HG03378 (cell line): Measurements from ENCODE around the gene CCDC174.

Experiments
- ATAC-seq: cut with Tn5 transposase; IDR thresholded peaks from one replicate; pipeline ENCODE4 v1.9.1; 2021; ENCODE audit warnings: mild to moderate bottlenecking, moderate library complexity; ENCODE audit not compliant: unreplicated experiment

Gene CCDC174

DNA sequence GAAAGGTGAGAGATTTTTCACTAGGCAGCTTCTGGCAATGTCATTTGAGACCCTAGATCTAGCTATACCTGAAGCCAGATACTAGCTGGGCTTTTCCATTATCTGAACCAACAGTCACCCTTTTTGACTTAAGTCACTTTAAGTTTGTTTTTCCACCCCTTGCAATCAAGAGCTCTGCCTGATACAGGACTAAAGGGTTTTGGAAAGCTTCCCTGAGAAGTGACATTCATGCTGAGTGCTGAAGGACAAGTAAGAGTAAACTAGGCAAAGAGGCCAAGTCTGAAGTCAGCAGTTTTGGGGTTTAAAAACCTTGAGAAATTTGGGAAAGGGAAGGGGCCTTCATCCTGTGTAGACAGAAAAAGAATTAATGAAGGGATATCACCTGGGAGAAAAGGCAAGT, 27.1 kb upstream of the CCDC174 start:
- no peak for ATAC-seq

DNA sequence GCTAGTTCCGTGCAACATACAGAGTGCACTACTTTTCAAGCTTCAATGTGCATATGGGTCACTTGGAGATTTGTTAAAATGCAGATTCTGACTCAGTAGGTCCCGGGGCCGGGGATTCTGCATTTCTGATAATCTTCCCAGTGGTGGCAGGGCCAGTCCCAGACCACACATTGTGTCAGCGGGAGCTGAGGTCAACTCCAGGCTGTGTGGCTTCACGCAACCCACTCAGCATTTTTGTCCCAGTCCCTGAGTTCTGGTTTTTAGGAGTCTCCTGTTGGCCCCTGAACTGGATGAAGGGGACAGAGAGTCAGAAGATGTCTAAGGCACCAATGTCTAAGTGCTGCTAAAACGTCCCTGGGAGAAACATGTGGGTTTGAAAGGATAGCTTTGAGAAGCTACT, 26.1 kb upstream of the CCDC174 start:
- no peak for ATAC-seq

DNA sequence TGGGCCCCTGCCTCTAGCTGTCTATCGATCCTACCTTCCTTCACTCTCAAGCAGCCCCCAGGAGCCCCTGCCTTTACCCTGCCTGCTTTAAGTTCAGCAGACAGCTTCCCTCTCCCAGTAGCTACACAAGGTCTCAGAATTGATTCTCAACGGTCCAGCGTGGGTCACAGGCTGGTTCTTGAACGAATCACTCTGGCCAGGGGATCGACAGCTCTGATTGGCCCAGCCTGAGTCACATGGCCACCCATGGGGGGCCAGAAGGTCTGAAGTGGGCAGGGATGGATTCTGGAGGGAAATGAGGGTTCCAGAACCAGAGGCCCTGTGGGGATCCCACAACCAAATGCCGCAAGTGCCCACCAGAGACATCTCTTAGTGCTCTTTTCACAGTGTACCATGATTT, 23.7 kb upstream of the CCDC174 start:
- no peak for ATAC-seq

DNA sequence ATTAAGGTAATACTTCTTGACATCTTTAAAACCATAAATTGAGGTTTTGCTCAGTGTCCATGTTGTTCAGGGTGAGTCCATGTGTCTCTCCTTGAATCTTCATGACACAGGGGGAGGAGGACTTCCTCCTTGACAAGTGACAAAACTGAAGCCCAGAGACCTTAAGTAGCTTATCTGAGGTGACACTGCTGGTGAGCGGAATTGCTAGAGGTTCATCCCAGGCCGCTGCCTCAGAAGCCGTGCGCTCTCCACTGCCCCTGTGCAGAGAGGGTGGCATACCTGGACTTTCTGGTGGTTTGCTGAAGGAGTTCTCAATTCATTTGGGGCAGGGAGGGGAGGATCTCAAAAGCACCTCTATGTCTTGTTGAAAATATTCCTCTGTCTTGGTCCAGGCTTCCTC, 23.2 kb upstream of the CCDC174 start:
- ATAC-seq = no peak

DNA sequence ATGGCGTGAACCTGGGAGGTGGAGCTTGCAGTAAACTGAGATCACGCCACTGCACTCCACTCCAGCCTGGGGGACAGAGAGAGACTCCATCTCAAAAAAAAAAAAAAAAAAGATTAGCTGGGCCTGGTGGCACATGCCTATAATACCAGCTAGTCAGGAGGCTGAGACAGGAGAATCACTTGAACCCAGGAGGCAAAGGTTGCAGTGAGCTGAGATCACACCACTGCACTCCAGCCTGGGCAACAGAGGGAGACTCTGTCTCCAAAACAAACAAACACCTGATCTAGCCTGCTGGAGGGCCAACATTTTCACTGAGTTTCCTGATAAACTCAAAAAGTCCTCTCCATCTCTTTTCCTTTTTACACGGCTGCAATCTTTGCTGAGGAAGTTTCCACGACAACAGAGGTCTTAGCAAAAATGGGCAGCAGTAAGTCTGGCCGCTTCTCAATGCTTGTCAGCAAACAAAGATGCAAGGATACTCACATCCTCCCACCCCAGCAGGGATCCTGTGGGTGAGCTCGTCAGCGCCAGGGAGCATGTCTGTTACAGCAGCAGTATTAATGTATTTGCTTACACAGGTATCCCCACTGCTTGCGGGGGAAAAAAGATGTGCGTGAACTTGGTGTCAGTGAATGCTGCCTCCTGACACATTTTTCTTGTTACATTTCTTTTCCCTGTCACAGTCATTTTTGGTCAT, 21.0 kb upstream of the CCDC174 start:
- ATAC-seq = no peak

DNA sequence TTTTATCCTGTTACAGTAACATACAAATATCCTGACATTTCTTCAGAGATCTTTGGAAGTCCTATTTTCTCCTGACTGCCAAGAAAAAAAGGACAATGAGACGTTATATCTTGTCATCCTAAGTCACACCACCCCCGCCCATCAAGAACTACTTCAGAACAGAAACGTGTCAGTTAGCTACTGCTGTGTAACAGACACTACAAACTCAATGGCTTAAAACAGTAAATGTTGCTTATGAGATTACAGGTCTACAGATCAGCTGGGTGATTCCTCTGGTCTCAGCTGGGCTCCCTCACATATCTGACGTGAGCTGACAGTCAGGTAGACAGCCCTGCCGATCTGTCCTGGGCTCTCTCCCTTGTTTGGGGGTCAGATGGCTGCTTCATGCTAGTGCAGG, 20.5 kb upstream of the CCDC174 start:
- no peak for ATAC-seq

DNA sequence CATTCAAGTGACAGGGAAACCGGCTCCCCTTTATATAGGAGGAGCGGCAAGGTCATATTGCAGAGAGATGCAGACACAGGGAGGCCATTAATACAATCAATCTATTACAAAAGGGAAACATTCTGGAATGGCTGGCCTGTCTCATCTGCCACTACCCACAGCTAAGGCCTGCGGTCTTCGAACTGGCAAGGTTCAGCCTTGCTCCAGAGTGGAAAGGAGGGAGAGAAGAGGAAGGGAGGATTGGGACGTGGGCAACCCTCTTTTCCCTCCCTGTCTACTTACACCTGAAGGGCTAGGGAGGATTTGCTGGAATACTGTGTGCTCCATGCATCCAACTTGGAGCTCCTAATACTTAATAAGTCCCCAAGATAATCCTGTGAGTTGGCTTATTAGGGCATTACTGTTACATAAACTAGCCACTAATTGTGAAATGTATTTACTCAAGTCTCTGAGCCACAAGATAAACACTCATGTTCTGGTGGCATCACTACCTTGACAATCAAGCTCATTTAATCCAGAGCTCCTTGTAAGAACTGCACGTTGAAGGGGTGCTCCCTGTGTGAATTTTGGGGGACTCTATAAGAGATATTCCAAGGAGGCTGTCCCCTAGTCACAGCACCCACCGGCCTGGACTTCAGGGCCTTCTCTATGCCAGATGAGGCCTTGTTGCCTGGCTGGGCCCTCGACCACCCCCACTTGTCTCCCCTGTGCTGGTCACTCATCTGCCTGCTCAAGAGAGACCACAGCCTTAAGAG, 19.7 kb upstream of the CCDC174 start:
- no peak for ATAC-seq

DNA sequence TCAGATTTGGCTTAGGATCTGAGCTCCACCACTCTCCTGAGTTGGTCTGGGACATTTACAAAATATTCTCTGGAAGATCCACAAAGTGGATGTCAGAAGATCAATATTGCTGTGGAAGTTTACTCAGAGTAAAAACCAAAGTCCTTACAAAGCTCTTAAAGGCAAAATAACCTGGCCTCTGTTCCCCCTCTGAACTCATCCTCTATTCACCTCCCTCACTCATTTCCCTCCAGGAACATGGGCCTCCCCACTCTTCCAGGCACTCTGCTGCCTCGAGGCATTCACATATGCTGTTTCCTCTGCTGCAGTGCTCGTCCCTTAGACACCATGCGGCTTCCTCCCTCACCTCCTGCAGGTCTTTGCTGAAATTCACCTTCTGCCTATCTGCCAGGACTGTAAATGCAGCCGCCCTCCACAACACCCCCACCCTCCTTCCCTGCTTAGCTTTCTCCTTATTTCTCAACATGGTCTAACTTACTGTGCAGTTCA, 19.1 kb upstream of the CCDC174 start:
- no peak for ATAC-seq

DNA sequence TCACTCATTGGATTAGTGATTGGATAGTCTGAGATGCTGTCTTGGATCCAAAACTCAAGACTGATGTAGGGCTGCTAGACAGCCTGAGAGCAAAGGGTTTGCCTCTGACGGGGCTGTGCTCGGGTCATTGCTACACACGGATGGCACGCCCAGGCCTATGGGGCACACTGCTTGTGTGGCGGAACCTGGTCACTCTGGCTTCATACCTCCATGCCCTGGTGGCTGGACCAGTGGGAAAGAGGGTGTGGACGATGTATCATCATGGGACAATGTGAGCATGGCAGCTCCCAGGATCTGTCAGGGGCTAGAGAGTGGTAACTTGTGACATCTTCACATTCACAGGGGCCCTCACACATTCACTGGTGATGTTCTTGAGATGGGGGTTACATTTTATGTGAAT, 18.1 kb upstream of the CCDC174 start:
- ATAC-seq = no peak

DNA sequence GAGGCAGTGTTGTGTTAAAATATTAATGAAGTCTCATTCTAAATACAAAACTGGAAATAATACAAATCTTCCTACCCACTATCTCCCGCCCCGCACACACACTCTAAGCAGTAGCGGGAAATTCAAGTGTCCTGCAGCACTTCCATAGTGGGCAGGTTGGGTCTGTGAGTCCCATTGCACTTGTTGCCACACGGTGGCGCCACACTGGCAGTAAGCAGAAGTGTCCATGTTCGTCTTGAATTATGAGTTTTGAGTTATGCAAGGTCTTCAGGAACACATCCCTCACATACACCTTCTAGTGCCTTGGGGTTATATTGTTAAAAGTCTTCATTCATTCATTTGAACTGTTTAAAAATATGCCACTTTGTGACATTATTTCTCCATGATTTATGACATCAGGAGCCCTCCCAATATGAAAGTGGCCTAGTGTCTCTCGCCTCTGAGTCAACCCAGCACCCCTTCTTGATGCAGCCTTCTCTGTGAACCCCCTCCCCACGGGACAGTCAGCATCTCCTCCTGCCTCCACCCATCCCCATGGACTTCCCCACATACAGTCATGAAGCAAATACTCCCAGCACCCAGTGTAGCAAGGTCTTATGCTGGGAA, 17.6 kb upstream of the CCDC174 start:
- no peak for ATAC-seq

DNA sequence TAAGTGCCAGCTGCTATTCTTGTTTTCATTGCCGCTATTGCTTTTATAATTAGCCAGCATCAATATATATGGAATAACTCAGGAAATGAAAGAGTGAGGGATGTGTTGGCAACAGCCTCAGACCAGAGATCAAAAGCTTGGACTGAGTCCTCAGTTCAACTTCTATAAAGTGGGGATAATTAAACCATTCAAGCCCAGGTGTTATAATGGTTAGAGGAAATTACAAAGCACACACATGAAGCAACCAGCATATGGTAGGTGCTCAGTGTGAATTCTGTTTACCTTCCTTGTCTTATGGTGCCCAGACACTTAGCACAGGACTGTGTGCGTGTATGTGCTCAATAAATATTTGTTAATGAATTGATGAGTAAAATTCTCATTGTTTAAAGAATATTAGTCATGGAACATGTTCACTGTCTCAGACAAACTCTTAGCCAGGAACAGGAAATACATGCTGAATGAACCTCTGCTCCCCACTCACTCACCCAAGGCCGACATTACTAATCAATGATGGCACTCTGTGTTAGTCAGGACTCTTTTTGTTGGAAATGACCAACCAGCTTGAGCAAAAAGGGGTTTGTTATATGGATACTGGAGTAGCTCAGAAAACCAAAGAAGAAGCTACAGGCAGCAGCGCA, 16.7 kb upstream of the CCDC174 start:
- no peak for ATAC-seq

DNA sequence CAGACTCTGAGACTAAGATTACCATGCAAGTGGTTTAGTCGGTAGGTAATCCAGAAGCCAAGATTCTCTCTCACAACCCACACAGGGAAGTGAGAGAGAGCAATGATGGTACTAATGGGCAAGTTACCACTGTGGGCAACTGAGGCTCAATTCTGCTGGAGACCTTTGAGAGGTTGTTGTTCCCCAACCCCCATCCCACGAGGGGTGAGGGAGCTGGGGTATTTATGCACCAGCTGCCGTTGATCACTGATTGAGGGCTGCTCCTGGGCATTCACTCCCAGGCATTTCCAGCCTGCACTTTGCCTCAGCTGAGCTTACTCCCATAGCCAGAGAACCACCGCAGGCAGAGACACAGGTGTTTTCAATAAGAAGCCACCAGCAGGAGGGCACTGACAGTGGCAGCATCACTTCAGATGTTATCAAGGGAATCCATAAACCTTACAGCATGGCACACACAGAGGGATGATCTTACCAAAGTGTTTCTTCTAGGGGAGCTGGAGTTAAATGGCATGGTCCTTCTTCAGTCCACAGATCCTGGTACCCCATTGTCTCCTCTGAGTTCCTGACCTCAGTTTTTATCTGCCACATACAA, 15.0 kb upstream of the CCDC174 start:
- ATAC-seq = no peak

DNA sequence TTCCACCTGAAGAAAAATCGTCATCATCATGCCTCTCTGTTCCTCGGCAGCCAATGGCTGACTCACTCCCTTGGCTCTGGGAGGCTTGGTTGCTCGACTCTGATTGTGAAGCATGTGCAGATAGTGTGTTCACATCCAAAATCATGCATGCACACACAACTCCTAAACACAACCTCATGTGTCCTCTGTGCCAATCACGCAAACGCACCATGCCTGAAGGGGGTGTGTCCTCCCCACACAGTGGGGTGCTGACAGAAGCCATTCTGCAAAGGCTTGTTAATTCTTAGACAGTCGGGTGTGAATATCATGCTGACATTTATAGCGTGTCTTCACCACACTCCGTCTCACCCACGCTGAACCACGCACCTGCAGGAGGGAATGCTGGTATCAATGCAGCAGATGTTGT, 11.4 kb upstream of the CCDC174 start:
- ATAC-seq = no peak

DNA sequence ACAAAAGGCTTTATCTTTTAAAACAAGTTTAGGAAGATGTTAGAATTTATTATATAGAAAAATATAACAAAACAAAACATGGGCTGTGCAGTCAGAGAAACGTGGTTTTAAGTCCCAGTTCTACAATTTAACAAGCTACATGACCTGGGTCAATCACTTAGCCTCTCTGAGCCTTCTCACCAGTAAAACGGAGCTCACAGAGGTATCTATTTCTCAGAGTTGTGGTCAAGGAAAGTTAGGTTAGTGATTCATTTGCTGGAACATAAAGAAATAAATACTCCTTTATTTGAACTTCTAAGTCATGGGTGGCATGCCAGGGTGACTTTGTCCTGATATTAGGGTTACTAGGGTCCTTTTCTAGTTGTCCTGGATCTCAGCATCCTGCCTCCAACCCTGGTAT, 10.8 kb upstream of the CCDC174 start:
- no peak for ATAC-seq

DNA sequence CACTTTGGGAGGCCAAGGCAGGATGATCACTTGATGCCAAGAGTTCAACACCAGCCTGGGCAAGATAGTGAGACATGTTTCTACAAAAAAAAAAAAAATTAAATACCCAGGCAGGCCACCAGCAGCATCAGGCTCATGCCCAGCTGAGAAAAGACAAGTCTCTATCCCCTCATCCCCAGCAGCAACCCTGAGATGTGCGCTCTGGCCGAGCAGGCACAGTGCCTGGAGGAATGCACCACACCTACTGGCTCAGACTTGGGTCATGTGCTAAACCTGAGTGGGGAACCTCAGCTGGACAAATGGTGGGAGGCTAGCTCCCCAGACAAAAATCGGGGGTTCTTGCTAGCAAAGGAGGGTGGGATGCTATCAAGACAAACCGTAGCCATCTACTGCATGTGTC, 10.2 kb upstream of the CCDC174 start:
- no peak for ATAC-seq

DNA sequence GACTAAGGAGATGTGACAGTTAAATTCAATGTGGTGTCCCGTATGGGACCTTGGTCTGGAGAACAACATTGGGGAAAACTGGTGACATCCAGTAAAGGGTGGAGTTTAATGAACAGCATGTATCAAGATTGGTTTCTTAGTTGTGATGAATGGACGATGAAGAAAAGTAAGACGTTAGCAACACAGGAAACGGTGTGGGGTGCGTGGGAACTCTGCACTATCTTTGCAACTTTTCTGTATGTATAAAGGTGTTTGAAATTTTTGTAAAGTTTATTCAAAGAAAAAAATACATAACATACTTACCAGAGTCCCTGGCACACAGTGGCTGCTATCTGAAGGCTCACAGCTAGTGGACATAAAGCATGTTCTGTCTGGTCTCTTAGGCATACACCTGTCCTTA, 6.1 kb upstream of the CCDC174 start:
- ATAC-seq = no peak

DNA sequence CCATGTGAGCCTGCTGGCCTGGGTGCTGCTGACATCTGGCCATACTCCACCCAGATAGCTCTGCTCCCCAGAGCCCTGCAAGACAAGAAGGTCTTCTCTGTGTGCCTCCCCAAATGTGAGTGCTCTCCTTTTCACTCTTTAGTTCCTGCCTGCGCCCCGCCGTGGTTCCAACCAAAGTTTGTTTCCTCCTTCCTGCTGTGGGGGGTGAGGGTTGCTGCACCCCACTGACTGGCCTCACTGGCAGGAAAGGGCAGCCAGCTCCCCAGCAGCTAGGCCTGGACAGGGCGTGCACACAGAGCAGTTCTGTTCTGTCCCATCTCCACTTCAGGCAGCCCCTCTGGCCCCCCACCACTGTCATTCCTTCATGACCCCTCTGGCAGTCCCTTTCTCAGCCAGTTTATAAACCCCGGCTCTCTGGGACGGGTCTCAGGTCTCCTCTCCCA, 5.4 kb upstream of the CCDC174 start:
- ATAC-seq = no peak

DNA sequence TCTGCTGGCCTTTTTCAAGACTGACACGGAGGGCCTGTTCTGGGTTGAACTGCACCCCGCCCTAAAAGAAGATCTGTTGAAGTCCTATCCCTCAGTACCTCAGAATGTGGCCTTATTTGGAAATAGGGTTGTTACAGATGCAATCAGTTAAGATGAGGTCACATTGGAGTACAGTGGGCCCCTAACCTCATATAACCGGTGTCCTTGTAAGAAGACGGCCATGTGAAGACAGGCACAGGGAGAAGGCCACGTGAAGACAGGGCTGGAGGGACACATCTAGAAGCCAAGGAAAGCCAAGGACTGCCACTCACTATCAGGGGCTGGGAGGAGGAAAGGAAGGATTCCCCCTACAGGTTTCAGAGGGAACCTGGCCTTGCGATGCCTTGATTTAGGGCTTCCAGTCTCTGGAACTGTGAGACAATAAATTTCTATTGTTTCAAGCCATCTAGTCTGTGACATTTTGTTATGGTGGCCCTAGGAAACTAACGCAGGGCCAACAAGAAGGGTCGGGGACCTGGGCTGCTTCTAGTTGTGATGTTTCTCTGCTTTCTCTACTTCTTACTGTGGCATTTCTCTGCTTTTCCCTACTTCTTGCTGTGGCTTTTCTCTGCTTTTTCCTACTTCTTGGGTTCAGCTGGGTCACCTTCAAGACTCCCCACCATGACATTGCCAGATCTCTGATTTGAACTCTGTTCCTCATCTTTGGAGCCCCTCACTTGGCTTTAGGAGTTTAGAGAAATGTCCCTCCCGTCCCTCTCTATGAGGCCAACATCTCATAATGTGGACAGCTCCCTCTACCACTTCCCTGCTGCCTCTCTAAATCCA, 4.8 kb upstream of the CCDC174 start:
- ATAC-seq = no peak

DNA sequence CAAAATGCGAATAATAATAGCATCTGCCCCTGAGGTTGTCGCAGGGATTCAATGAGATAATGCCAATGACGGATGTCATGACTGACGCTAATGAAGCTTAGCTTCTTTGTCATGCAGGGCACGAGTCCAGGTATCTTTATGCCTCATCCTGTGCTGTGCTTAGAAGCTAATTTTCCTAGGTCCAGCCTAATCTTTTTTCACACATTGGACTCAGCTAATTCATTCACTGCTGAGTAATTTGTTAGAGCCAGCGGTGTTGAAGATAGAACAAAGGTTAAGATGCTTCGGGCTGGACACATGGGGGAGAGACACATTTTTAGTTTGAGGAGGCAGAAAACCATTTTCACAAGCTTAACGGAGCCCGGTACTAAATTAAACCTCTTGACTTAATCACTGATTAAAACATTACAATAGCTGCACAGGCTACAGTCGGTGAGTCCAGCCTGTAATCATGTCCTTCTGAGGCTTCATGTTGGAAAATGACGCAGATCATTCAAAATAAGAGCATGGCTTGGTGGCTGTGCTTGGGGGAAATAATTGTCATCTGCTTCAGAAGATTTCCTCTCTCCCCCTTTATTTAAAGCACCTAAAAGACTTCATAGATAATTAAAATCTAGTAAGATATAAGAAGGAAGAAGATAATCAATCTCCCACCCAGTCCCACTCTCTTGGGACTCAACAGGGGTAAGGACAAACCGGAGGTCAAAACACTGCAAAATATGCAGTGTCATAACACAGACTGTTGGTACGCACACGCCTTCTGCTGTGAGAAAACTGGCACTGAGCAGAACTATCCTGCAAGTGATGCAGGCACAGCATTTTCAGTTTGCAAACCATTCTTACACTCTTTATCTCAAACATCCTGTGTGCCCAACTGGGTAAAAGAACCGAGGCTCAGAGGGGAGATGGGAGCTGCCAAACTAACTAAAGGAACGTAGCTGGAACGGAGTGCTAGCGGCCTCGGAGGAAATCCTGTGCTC, 3.3 kb upstream of the CCDC174 start:
- ATAC-seq = no peak
